Measurements from ENCODE around the gene SORBS1.

- TF ChIP-seq POLR2A (IDR thresholded peaks at IDR 0.05) (no peak), CTCF (IDR thresholded peaks at IDR 0.05) (no peak)
These were observed 4.2 kb upstream of the SORBS1 start for GRCh38 chr10:95565336-95565735.
